ENCODE measurements around the gene TRAF3.

DNA sequence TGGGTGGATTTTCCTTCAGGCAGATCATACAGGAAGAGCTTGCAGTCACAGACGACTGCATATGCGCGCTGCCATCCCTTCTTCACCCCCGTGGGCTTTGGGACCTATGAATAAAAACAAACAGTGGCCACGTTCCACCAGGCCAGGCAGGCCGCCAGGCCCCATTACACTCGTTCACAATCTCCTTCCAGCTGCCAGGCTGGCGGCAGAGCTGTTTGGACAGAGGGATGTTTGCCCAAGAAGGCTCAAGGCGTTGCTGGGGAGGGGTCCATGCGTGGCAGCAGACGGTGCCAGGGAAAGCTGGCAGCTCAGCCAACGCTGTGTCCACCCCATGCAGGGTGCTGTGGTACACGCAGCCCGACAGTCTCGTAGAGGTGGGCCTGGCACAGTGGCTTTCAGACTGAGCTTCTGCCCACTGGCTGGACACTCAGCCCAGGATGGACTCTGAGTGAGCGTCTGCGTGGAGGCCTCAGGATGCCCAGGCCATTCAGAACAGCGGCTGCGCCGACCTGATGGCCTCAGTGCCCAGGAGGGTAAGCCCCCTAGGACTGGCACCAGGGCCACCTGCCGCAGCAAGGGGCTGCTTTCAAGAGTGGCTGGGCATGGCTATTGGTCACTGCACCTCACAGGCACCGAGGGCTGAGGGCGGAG is 172.7 kb downstream of the TRAF3 start:
- TF ChIP-seq EZH2 (IDR thresholded peaks at IDR 0.05; ENCODE audit: borderline replicate concordance, low read length) = no peak
- TF ChIP-seq, protein P1, sequence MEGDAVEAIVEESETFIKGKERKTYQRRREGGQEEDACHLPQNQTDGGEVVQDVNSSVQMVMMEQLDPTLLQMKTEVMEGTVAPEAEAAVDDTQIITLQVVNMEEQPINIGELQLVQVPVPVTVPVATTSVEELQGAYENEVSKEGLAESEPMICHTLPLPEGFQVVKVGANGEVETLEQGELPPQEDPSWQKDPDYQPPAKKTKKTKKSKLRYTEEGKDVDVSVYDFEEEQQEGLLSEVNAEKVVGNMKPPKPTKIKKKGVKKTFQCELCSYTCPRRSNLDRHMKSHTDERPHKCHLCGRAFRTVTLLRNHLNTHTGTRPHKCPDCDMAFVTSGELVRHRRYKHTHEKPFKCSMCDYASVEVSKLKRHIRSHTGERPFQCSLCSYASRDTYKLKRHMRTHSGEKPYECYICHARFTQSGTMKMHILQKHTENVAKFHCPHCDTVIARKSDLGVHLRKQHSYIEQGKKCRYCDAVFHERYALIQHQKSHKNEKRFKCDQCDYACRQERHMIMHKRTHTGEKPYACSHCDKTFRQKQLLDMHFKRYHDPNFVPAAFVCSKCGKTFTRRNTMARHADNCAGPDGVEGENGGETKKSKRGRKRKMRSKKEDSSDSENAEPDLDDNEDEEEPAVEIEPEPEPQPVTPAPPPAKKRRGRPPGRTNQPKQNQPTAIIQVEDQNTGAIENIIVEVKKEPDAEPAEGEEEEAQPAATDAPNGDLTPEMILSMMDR (conservative IDR thresholded peaks at IDR 0.05 in 1 of 2, IDR thresholded peaks at IDR 0.05 in 1 of 2; ENCODE audit: extremely low read depth in 1 of 2, insufficient read depth in 1 of 2, low read depth in 1 of 2, low read length in 2 of 2) = no peak
